Endothelial cell of hepatic sinusoid (primary cell): ENCODE measurements around the gene SRGAP2B.
"Not testable (repeated sequence)": the region's sequence is repeated elsewhere in the genome, so short reads cannot be mapped to it uniquely, and the experiment has no call there.

Source experiments
- in situ Hi-C: cut with HindIII; loops from 2 replicates; pipeline ENCODE4 v1.10.0; 2017; ENCODE audit warnings: low sequenced_read_pairs

Gene SRGAP2B

GRCh38 chr1:145000074-145000742 lies 94.9 kb downstream of the SRGAP2B start:
- in situ Hi-C loops: not testable (repeated sequence)

DNA sequence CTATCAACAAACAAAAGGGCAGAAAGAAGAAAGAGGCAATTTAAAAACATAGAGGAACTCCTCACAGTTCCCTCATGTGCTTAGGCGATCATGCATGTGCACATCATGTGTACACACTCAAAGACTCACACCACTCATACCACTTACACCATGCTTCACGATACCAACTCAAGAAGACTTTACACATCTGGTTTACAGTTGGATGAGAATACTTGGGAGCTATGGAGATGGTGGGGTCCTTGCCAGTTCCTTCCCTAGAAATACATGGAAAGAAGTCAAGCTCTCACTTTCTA lies 96.2 kb downstream of the SRGAP2B start:
- in situ Hi-C loops: not testable (repeated sequence)

- in situ Hi-C loops: not testable (repeated sequence)
Observed at GRCh38 chr1:144998134-144998980, 96.8 kb downstream of the SRGAP2B start.

DNA sequence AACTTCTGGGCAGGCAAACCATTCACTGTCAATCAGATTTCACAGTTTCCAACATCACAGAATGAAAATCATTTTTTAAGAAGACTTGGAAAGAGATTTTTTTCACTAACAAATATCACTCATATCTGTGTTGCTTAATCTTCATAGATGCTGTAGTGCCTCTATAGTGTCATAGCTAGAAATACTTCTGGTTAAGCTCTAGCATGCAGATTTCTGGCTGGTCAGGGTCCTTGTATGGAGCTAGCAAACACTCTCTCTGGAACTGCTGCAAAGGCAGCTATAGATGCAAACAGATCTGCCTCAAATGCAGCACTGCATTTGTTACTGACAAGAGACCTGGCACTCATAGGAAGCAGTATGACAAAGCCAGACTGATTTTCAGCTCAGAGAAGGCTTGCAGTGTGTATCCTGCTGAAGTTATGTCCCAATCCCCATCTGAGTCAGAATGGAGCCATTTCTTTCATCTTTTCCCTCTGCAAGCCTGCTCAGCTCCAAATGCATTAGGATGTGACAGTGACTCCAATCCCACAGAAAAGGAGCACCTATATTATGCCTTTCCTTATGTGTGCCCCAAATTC lies 99.2 kb downstream of the SRGAP2B start:
- in situ Hi-C loops: not testable (repeated sequence)

GRCh38 chr1:144992915-144993314 lies 102.2 kb downstream of the SRGAP2B start:
- in situ Hi-C loops: not testable (repeated sequence)

- in situ Hi-C loops: not testable (repeated sequence)
Observed at GRCh38 chr1:144990611-144991010, 104.5 kb downstream of the SRGAP2B start.

DNA sequence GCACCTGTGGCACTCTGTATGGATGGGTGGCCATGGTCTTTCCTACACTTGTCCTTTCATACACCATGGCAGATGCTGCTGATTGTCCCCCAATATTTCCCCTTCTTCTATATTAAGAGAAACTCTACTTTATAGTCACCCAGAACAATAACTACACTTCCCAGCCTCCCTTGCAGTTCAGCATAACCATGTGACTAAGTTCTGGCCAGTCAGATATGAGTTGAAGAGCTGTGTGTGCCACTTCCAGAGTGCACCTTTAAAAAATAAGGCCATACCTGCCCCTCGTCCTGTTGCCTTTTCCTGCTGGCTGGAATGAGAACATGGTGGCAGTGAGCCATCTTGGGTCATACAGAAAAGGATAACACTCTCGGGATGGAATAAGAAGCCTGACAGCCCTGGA lies 108.0 kb downstream of the SRGAP2B start:
- in situ Hi-C loops: not testable (repeated sequence)

- in situ Hi-C loops: not testable (repeated sequence)
Observed at GRCh38 chr1:144986171-144986860, 108.8 kb downstream of the SRGAP2B start.

GRCh38 chr1:144985550-144986170 lies 109.5 kb downstream of the SRGAP2B start:
- in situ Hi-C loops: not testable (repeated sequence)

DNA sequence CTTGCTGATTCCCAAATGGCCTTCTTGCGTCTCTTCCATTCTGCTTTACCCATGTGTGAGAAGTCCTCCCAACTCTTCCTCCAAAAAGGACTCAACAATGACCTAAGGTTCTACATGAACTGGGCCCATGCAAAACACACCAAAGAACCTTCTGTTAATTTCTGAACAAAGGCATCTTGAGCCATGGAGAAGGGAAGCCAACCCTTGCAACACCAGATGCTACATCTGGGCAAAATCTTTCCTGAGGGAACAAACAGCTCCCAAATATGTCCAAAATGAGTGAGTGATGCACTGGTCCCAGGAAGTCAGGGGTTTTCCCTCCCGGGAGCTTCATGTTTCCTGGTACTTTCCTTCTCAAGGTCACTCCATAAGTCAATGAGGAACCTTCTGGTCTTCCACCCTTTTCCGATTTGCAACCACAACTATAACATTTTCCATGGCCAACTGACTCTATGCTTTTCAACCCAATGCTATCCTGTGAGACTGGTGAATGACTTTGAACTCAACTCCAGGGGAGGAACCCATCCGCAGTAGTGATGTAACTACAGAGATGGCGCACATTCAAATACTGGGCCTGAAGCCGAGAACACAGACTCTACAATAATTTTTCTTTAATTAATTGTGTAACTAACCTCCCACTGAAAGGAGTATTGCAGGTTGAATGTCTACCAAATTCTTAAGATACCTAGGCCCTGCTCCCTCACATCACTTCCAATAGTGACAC lies 112.2 kb downstream of the SRGAP2B start:
- in situ Hi-C loops: not testable (repeated sequence)

DNA sequence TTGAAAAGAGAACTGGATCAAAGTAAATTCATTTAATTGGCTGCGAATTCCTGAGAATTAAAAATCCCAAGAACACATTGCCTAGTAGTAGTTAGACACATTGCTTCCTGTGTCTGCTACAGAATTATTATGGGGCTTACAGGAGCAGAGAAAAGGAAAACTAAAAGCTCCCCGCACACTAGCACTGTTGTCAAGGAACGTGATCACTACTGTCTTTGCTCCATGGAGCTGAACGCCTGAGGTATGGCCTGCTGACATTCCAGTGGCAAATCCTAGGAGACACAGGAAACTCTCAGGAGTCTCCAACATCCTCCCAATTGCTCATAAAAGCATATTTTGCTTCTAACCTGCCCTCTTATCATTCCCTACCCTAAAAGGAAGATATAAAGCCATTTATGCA lies 114.0 kb downstream of the SRGAP2B start:
- in situ Hi-C loops: not testable (repeated sequence)

GRCh38 chr1:144979960-144980595 lies 115.0 kb downstream of the SRGAP2B start:
- in situ Hi-C loops: not testable (repeated sequence)

DNA sequence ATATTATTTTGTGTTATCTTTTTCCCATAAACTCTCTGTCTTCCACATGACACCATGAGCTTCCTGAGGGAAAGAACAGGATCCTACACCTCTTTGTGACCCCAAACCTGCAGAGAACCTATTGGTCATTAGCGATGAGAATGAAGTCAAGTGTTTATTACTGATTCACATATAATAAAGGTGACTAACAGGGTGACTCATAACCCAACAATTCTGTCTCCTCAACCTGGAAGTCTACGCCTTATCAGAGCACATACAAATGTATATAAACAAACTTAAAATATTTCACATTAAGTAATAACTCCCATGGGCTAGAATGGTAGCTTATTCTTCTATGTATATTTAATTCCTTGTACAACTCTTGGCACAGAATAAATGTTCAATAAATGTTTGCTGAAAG lies 117.3 kb downstream of the SRGAP2B start:
- in situ Hi-C loops: not testable (repeated sequence)

DNA sequence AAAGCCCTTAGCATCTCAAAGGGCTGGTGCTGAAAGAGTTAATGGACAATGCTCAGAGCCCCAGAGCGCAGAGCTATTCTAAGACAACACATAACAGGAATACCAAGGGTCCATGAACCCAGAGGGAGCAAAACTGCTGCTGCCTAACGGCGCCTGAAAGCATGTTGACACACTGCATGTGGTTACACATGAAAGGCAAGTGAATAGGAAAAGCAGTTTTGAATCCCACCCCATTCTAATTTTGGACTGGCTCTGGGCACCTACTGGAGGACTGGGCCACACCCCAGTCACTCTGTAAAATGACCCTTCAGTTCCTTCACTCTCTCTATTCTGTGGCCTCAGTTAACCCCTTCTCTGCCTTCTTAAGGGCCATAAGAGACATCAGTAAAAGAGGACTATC lies 123.2 kb downstream of the SRGAP2B start:
- in situ Hi-C loops: not testable (repeated sequence)

DNA sequence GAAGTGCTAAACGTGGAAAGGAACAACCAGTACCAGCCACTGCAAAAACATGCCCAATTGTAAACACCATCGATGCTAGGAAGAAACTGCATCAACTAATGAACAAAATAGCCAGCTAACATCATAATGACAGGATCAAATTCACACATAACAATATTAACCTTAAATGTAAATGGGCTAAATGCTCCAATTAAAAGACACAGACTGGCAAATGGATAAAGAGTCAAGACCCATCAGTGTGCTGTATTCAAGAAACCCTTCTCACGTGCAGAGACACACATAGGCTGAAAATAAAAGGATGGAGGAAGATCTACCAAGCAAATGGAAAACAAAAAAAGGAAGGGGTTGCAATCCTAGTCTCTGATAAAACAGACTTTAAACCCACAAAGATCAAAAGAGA lies 128.6 kb downstream of the SRGAP2B start:
- in situ Hi-C loops: not testable (repeated sequence)

- in situ Hi-C loops: not testable (repeated sequence)
Observed at GRCh38 chr1:144964765-144965164, 130.4 kb downstream of the SRGAP2B start.

DNA sequence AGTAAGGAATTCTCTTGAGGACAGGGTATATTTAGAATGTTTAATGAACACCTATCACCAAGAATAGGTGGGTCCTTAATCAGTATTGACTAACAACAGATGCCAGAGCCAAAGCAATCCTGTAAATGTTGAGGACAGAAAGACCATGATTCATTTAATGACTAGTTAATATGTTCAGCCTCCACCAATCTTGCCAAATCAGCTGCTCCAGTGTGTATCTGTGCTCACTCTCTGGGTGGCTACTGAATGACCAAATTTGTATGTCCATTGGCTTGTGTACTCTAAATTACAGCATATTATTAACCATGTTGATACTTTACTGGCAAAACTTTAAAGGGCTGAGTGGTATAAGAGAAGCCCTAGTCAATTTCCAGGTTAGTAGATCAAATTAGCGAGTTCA lies 130.9 kb downstream of the SRGAP2B start:
- in situ Hi-C loops: not testable (repeated sequence)

GRCh38 chr1:144963571-144963970 lies 131.6 kb downstream of the SRGAP2B start:
- in situ Hi-C loops: not testable (repeated sequence)

GRCh38 chr1:144961604-144962583 lies 133.2 kb downstream of the SRGAP2B start:
- in situ Hi-C loops: not testable (repeated sequence)
